PC-3 (cell line): ENCODE results near the gene ADD1.

ENCODE experiments used
- EZH2 ChIP-seq: fragments of 300-600 bp; sonication (generic); IDR thresholded peaks from one replicate; pipeline ENCODE4 v1.6.1; 2017; ENCODE audit warnings: antibody characterized with exemption, mild to moderate bottlenecking, low read length; ENCODE audit not compliant: unreplicated experiment
- TF ChIP-seq, protein P1 (sequence below): fragments of 300-600 bp; sonication (generic); conservative IDR thresholded peaks from 2 replicates; pipeline ENCODE4 v1.5.1; 2017; ENCODE audit warnings: antibody characterized with exemption, low read depth, mild to moderate bottlenecking, low read length

- TF ChIP-seq, protein P1, sequence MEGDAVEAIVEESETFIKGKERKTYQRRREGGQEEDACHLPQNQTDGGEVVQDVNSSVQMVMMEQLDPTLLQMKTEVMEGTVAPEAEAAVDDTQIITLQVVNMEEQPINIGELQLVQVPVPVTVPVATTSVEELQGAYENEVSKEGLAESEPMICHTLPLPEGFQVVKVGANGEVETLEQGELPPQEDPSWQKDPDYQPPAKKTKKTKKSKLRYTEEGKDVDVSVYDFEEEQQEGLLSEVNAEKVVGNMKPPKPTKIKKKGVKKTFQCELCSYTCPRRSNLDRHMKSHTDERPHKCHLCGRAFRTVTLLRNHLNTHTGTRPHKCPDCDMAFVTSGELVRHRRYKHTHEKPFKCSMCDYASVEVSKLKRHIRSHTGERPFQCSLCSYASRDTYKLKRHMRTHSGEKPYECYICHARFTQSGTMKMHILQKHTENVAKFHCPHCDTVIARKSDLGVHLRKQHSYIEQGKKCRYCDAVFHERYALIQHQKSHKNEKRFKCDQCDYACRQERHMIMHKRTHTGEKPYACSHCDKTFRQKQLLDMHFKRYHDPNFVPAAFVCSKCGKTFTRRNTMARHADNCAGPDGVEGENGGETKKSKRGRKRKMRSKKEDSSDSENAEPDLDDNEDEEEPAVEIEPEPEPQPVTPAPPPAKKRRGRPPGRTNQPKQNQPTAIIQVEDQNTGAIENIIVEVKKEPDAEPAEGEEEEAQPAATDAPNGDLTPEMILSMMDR, result no peak
- TF ChIP-seq EZH2, result no peak
Measured at GRCh38 chr4:2964706-2965258, 121.1 kb downstream of the ADD1 start.
